ENCODE data around the gene ACTBL2. TPM values are rescaled to one million over a fixed set of nuclear protein-coding genes. Genes with fewer than 3 reads are reported as not detected.
"Not testable (repeated sequence)": the region's sequence is repeated elsewhere in the genome, so short reads cannot be mapped to it uniquely, and the experiment has no call there.

ACTBL2 gene
- total RNA-seq, result not detected

DNA sequence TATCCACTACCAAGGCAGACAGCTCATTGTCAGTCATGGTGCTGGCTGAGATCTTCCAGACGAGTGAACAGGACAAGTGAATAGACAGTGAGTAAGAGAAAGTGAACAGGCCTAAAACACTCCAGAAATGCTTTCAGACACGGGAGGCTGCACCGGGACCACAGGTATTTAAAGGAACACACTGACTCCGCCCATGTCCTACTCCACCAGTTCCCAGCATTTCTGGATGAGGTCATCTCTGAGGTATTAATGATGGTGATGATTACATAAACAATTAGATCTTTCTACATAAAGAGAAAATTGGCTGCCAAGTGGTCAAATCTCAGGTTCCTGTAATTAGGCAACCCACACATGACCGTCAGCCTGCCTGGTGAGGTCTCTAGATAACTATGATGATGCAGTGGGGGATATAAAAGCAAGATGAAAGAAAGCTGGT lies at the start of gene ACTBL2:
TSS of gene ACTBL2 (minus strand) at position 141 of the 436 bp plus-strand sequence. CDS start at position 37, 104 bp downstream.
- H3K27ac ChIP-seq, result no peak within 1 kb of the TSS

DNA sequence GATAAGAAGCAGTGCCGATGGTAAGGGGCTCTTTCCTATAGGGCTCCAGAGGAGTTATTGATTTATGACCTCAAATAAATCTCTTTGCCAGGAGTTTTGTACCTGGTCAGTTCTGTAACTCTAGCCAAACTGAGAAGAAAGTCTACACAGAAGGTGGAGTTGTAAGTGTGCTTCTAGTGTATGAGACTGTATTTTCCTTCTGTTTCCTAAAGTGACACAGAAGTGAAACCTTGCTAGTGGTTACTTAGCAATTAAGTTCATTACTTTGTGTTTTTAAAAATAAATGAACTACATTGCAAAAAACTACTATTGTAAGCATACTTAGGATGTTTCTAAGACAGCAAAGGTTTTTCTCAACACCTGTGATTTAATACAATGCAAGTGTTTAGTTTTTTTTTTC lies 48.7 kb upstream of the ACTBL2 start:
- no peaks in the 10 kb centered on the region for H3K9me3 ChIP-seq
- no peaks in the 10 kb centered on the region for H3K27me3 ChIP-seq
- no peaks in the 10 kb centered on the region for H3K36me3 ChIP-seq
- H3K4me1 ChIP-seq, result no peaks in the 10 kb centered on the region
- intact Hi-C loops (cut with DNase I), result no loop called here
- TF ChIP-seq POLR2A (IDR thresholded peaks at IDR 0.05) (no peak), POLR2AphosphoS5 (IDR thresholded peaks at IDR 0.05; ENCODE audit: insufficient read depth in 1 of 2, low read depth in 1 of 2) (no peak)
- TF ChIP-seq, protein P1, sequence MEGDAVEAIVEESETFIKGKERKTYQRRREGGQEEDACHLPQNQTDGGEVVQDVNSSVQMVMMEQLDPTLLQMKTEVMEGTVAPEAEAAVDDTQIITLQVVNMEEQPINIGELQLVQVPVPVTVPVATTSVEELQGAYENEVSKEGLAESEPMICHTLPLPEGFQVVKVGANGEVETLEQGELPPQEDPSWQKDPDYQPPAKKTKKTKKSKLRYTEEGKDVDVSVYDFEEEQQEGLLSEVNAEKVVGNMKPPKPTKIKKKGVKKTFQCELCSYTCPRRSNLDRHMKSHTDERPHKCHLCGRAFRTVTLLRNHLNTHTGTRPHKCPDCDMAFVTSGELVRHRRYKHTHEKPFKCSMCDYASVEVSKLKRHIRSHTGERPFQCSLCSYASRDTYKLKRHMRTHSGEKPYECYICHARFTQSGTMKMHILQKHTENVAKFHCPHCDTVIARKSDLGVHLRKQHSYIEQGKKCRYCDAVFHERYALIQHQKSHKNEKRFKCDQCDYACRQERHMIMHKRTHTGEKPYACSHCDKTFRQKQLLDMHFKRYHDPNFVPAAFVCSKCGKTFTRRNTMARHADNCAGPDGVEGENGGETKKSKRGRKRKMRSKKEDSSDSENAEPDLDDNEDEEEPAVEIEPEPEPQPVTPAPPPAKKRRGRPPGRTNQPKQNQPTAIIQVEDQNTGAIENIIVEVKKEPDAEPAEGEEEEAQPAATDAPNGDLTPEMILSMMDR (IDR thresholded peaks at IDR 0.05), result no peak
- H3K27ac ChIP-seq, result no peak overlapping the region
- DNase-seq (ENCODE audit: extremely low spot score in 2 of 2), result no peak
- no peak overlapping the region for H3K4me3 ChIP-seq

More for the DNA sequence above, at the start of gene ACTBL2:
- Histone ChIP-seq H3K4me1 (no peaks in the 10 kb centered on the region), H3K36me3 (no peaks in the 10 kb centered on the region), H3K4me3 (no peak within 1 kb of the TSS), H3K9me3 (no peaks in the 10 kb centered on the region), H3K27me3 (no peaks in the 10 kb centered on the region)
- TF ChIP-seq POLR2AphosphoS5 (IDR thresholded peaks at IDR 0.05; ENCODE audit: insufficient read depth in 1 of 2, low read depth in 1 of 2) (no peak), POLR2A (IDR thresholded peaks at IDR 0.05) (no peak)
- TF ChIP-seq, protein P1 (IDR thresholded peaks at IDR 0.05), result no peak
- DNase-seq (ENCODE audit: extremely low spot score in 2 of 2), result no peak
- intact Hi-C loops (cut with DNase I), result no loop called here

DNA sequence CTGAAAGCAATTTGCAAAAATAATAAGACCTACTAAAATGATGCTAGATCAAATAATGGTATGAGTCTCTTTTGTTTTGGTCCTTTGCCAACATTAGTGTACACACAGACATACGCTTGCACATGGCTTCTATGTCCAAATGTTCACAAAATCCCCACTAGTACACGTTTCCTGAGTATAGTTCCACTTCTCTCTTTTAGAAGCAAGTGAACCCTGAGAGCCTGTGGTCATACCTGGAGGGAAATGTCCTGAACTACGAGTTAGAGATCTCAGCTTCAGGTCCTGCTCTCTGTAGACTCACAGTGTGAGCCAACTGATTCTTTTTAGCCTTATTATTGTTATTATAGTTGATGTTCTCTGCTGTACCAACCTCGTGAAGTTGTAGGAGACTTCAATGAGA lies 47.3 kb upstream of the ACTBL2 start:
- no peak for TF ChIP-seq POLR2AphosphoS5 (IDR thresholded peaks at IDR 0.05; ENCODE audit: insufficient read depth in 1 of 2, low read depth in 1 of 2)
- TF ChIP-seq, protein P1 (IDR thresholded peaks at IDR 0.05), result no peak
- no peak for TF ChIP-seq POLR2A (IDR thresholded peaks at IDR 0.05)
- Histone ChIP-seq H3K4me3 (no peak overlapping the region), H3K36me3 (no peaks in the 10 kb centered on the region), H3K9me3 (no peaks in the 10 kb centered on the region), H3K27ac (no peak overlapping the region), H3K4me1 (no peaks in the 10 kb centered on the region), H3K27me3 (no peaks in the 10 kb centered on the region)
- no peak for DNase-seq (ENCODE audit: extremely low spot score in 2 of 2)
- intact Hi-C loops (cut with DNase I), result no loop called here

DNA sequence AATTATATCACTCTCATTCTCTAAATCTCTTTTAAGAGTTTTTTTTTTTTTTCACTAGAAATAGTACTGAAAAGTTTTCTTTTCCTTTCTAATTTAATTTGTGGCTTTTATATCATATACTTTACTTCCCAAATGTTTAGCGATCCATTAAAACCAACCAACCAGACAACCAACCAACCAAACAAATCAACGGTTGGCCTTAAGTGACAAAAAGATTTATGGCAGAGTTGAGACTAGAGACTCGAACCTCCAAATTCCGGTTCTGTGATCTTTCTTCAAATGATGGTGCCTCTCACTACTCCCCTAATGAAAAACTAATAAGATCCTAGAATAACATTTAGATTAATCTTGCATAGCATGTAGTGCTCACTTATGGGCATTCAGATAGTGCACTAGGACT lies 45.3 kb upstream of the ACTBL2 start:
- no peak for DNase-seq (ENCODE audit: extremely low spot score in 2 of 2)
- Histone ChIP-seq H3K4me3 (no peak overlapping the region), H3K9me3 (no peaks in the 10 kb centered on the region), H3K4me1 (no peaks in the 10 kb centered on the region), H3K27me3 (no peaks in the 10 kb centered on the region), H3K27ac (no peak overlapping the region), H3K36me3 (no peaks in the 10 kb centered on the region)
- intact Hi-C loops (cut with DNase I), result no loop called here
- TF ChIP-seq POLR2A (IDR thresholded peaks at IDR 0.05), result no peak
- TF ChIP-seq, protein P1 (IDR thresholded peaks at IDR 0.05), result no peak
- TF ChIP-seq POLR2AphosphoS5 (IDR thresholded peaks at IDR 0.05; ENCODE audit: insufficient read depth in 1 of 2, low read depth in 1 of 2), result no peak

DNA sequence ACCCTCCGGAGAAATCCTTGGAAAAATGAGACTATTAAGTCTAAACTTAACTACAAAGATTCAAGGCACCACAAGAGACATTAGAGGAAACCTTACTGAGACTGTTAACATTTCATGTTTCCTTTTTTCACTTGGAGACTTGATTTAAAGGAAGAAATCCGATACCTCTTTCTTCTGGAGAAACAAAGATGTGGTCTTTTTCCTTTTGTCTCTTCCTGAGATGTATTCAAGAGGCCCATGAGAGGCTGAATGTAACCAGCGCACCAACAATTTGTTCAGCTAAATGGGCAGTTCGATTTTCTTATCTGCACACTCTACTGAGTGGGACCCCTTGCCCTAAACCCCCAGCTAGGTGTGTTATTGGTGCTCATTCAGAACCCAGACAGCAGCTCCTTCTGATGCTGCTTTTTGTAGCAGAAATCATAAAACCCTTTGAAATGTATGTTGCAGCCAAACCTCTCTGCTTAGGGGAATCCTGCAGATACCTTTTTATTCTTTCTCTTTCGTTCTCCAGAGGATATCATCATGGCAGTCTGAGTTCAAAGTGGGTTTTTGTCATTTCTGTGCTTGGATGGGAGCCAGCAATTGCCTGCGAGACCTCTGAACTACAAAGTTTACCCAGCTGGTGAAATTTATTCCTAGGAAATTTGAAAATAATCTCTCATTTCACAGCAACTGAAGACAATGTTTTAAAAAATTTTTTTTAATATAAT lies 41.9 kb upstream of the ACTBL2 start:
- no peak overlapping the region for H3K4me3 ChIP-seq
- no peaks in the 10 kb centered on the region for H3K9me3 ChIP-seq
- TF ChIP-seq POLR2AphosphoS5 (IDR thresholded peaks at IDR 0.05; ENCODE audit: insufficient read depth in 1 of 2, low read depth in 1 of 2), result no peak
- TF ChIP-seq, protein P1 (IDR thresholded peaks at IDR 0.05), result no peak
- no peak for TF ChIP-seq POLR2A (IDR thresholded peaks at IDR 0.05)
- intact Hi-C loops (cut with DNase I), result no loop called here
- no peaks in the 10 kb centered on the region for H3K27me3 ChIP-seq
- no peak overlapping the region for H3K27ac ChIP-seq
- no peaks in the 10 kb centered on the region for H3K4me1 ChIP-seq
- DNase-seq (ENCODE audit: extremely low spot score in 2 of 2), result no peak
- H3K36me3 ChIP-seq, result no peaks in the 10 kb centered on the region

DNA sequence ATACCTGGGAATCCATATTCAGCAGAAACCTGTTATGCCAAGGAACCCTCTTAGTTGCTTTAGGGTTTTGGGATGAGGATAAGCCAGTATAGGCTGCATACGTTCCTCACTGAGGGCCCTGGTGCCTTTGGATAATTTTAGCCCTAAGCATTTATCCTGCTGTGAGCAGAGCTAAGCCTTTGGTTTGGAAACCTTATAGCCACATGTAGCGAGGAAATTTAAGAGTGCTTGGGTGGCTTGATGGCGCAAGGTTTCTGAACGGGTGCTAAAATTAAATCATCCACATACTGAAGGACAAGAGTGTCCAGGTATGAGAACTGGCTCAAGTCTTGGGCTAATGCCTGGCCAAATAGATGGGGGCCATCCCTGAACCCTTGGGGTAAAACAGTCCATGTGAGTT lies 39.9 kb upstream of the ACTBL2 start:
- H3K4me3 ChIP-seq; H3K9me3 ChIP-seq; H3K4me1 ChIP-seq; H3K27me3 ChIP-seq; DNase-seq (ENCODE audit: extremely low spot score in 2 of 2); intact Hi-C loops (cut with DNase I); H3K27ac ChIP-seq; H3K36me3 ChIP-seq: not testable (repeated sequence)

DNA sequence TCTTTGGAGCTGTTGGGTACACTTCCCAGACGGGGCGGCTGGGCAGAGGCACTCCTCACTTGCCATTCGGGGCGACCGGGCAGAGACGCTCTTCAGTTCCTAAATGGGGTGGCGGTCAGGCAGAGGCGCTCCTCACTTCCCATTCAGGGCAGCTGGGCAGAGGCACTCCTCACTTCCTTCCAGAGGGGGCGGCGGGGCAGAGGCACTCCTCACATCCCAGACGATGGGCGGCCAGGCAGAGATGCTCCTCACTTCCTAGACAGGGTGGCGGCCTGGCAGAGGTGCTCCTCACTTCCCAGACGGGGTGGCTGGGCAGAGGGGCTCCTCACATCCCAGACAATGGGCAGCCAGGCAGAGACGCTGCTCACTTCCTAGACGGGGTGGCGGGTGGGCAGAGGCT lies 35.8 kb upstream of the ACTBL2 start:
- H3K27ac ChIP-seq; H3K36me3 ChIP-seq; DNase-seq (ENCODE audit: extremely low spot score in 2 of 2); H3K9me3 ChIP-seq; H3K27me3 ChIP-seq; H3K4me3 ChIP-seq; H3K4me1 ChIP-seq; intact Hi-C loops (cut with DNase I): not testable (repeated sequence)

Data from vagina (tissue), 2 donors.